Caco-2 (cell line): ENCODE data around the gene EXTL1. TPM values are rescaled to one million over a fixed set of nuclear protein-coding genes. Genes with fewer than 3 reads are reported as not detected.
A peak's percentile ranks its signal among the peaks of the same experiment; 100 is the strongest.

ENCODE experiments used
- BruUV-seq: library from RNA; stranded (reverse); fragments of 400-500 nt; replicated peaks from 2 replicates; lab custom pipeline; 2021; lab: Mats Ljungman, UMichigan
- CTCF ChIA-PET: fragments of 300-600 bp; sonication (Branson Sonifier 250); formaldehyde crosslinking; loops from one replicate; lab custom pipeline; 2022; ENCODE audit warnings: antibody characterized with exemption; lab: Charles Lee
- POLR2A ChIA-PET: fragments of 300-600 bp; sonication (Branson Sonifier 250); formaldehyde crosslinking; loops from one replicate; lab custom pipeline; 2022; ENCODE audit warnings: antibody characterized with exemption; lab: Charles Lee
- DNase-seq, 2 experiments: peaks; one replicate each; pipeline versions ENCODE4 v3.0.0 to v3.0.0-alpha.2; 2020 to 2022
- H3K27me3 ChIP-seq: replicated peaks from 2 replicates; pipeline ENCODE4 v1.6.0; 2011; ENCODE audit warnings: low read length; ENCODE audit not compliant: control insufficient read depth, insufficient read depth
- H3K36me3 ChIP-seq: 2 replicates; pipeline ENCODE4 v1.5.1; 2011; ENCODE audit warnings: low read length; ENCODE audit not compliant: control insufficient read depth, insufficient read depth
- H3K4me1 ChIP-seq: fragments of 250-450 bp; sonication (Bioruptor Pico); 2 replicates; pipeline ENCODE4 v1.5.1; 2020; ENCODE audit warnings: mild to moderate bottlenecking
- H3K4me3 ChIP-seq: 2 replicates; pipeline ENCODE4 v1.5.1; 2011; ENCODE audit warnings: low read depth, mild to moderate bottlenecking, control low read depth, low read length
- H3K9me3 ChIP-seq: fragments of 250-450 bp; sonication (Bioruptor Pico); 2 replicates; pipeline ENCODE4 v1.5.1; 2020; ENCODE audit warnings: mild to moderate bottlenecking, moderate library complexity
- H3K27ac Mint-ChIP-seq: one replicate; pipeline ENCODE4 v1.8.0; 2022; ENCODE audit warnings: mixed read lengths; ENCODE audit not compliant: unreplicated experiment
- H3K27me3 Mint-ChIP-seq: one replicate; pipeline ENCODE4 v1.8.0; 2022; ENCODE audit warnings: mixed read lengths; ENCODE audit not compliant: insufficient read depth, unreplicated experiment
- H3K36me3 Mint-ChIP-seq: one replicate; pipeline ENCODE4 v1.8.0; 2022; ENCODE audit warnings: mild to moderate bottlenecking, mixed read lengths; ENCODE audit not compliant: insufficient read depth, unreplicated experiment
- H3K4me1 Mint-ChIP-seq: one replicate; pipeline ENCODE4 v1.8.0; 2022; ENCODE audit warnings: low read depth, mixed read lengths; ENCODE audit not compliant: unreplicated experiment
- H3K4me3 Mint-ChIP-seq: one replicate; pipeline ENCODE4 v1.8.0; 2022; ENCODE audit warnings: mild to moderate bottlenecking, moderate library complexity, mixed read lengths; ENCODE audit not compliant: unreplicated experiment
- H3K9me3 Mint-ChIP-seq: one replicate; pipeline ENCODE4 v1.8.0; 2022; ENCODE audit warnings: mixed read lengths; ENCODE audit not compliant: unreplicated experiment
- CTCF ChIP-seq, 2 experiments: fragments of 200-600 bp in 1 of 2; IDR thresholded peaks; 1 replicate in 1 of 2; 2 replicates in 1 of 2; pipeline versions ENCODE4 v1.5.1 to v1.8.0; 2011 to 2022; ENCODE audit warnings: antibody characterized with exemption in 1 of 2, control low read depth in 1 of 2, inconsistent platforms in 1 of 2, low read depth in 1 of 2, low read length in 1 of 2, mild to moderate bottlenecking in 1 of 2, moderate library complexity in 1 of 2; ENCODE audit not compliant: insufficient read depth in 1 of 2, severe bottlenecking in 1 of 2, unreplicated experiment in 1 of 2
- intact Hi-C: fragments of 100-400 bp; cut with micrococcal nuclease; formaldehyde crosslinking; loops from one replicate; pipeline ENCODE4 v1.10.0; 2022; ENCODE audit not compliant: unreplicated experiment
- total RNA-seq: library from RNA; stranded (reverse); gene quantifications from 2 replicates; pipeline ENCODE4 v1.2.3, GENCODE V29; 2022

Gene EXTL1
- total RNA-seq, 1 experiment from 2014 or later: 0.34 TPM

DNA sequence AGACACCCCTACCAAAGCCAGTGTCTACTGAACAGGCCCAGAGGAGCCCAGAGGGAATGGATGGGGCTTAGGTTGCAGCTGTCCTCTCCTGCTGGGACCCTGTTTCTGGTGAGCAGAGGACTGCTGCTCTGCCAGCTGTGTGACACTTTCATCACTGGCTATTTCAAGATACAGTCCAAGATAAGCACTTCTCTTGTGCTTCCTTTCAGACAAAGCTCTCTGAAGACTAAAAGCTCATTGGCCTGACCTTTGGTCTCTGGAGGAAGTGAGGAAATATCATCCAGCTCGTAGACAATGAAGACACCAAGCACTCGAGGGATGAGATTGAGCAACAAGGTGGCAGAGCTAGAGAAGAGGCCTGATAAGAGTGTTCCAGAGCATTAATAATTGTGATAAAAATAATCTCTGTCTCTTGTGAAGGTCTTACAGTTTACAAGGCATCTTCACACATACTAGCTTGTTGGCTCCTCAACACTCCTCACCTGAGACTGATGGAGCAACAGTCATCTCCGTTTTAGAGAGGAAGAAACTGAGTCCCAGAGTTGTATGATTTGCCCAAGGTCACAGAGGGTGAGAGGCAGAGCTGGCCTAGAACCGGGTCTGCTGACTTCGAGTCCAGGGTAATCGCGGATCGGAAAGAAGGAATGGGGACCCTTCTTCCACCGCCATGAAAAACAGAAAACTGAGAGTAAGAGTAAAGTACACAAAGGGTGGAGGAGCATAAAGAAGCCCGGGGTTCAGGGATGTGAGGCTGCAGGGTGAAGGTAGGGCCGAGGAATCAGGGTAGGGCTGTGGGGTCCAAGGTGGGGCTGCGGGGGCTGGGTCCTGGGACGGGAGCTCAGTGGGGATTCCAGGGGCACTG, 24.4 kb upstream of the EXTL1 start:
- TSS peak; percentile 72 for BruUV-seq
- Mint-ChIP-seq H3K9me3 (no peaks in the 10 kb centered on the region), H3K4me3 (peak overlapping the region; percentile 90), H3K4me1 (peaks cover 17% of the 10 kb centered on the region), H3K27ac (peak overlapping the region; percentile 92), H3K36me3 (peaks cover 16% of the 10 kb centered on the region), H3K27me3 (no peaks in the 10 kb centered on the region)
- Histone ChIP-seq H3K4me3 (peak overlapping the region; percentile 57), H3K27me3 (no peaks in the 10 kb centered on the region), H3K4me1 (peaks cover 20% of the 10 kb centered on the region), H3K36me3 (no peaks in the 10 kb centered on the region), H3K9me3 (no peaks in the 10 kb centered on the region)
- no peak for TF ChIP-seq CTCF (IDR thresholded peaks at IDR 0.05; ENCODE audit: insufficient read depth in 1 of 2, low read depth in 1 of 2, low read length in 1 of 2, severe bottlenecking in 1 of 2, unreplicated experiment in 1 of 2)
- peak; percentile 70 to 75 for DNase-seq
- CTCF ChIA-PET: interaction anchor here (0.5 to 4.4 kb wide), 20 partner anchors 10 to 237 kb away, joined by 3 to 69 read pairs (median 4); partner anchors contain the start of genes CEP85, MTFR1L, PAQR7 and STMN1
- POLR2A ChIA-PET: interaction anchor here (0.6 to 1.5 kb wide), 11 partner anchors 26 to 495 kb away, joined by 3 to 15 read pairs (median 5); partner anchors contain the start of genes DHDDS, MTFR1L and PAQR7
- intact Hi-C loops: loop anchor here (1.0 to 10.0 kb wide), 3 partner anchors 52 to 175 kb away; no protein-coding TSS in a partner anchor

DNA sequence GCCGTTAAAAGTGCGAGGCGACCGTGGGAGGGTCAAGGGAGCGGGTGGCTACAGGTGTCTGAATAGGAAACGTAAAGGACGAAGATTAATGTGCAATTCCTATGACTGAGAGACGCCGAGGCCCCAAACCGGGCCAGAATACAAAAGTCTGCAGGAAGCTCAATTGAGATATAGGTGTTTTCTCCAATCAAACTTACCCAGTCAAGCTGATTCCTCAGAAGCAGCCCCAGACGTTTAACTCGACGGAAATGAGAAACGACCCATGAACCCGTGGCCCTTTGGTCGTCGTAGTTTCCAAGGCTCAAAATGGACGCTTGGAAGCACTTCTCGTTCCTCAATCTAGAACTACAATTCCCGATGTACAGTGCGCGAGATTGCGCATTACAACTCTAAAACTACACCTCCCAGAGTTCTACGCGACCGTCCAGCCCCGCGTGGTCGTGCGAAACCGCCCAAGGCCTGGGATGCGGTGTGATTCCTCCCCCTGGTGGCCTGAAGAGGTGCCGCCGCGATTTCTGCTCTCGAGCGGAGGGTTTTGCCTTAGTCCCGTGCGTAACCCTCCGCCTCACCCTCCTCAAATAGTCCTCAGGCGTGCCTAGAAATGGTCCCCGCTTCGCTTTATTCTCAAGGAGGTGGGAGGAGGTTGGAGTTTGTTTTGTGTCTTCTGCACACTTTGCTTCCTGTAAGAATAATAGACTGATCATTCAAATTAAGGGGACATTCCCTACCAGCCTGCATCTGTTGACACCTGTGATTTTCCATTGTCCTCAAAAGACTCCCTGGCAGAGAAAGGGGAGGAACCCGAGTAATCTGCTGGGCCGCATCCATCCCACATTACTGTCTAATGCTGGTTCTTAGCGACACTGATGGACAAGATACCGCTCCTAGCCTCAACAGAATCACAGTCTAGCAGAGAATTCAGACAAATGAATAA, 23.5 kb upstream of the EXTL1 start, which contains the start of gene PAFAH2:
TSS of gene PAFAH2 (minus strand) at position 236 of the 934 bp plus-strand sequence. CDS start 7,247 bp downstream, outside the sequence.
- Mint-ChIP-seq H3K36me3 (peaks cover 16% of the 10 kb centered on the region), H3K4me1 (peaks cover 17% of the 10 kb centered on the region), H3K27ac (peak within 1 kb of the TSS; percentile 92), H3K27me3 (no peaks in the 10 kb centered on the region), H3K9me3 (no peaks in the 10 kb centered on the region), H3K4me3 (peak within 1 kb of the TSS; percentile 90)
- CTCF ChIA-PET: interaction anchor here (0.6 to 4.4 kb wide), 18 partner anchors 10 to 236 kb away, joined by 3 to 69 read pairs (median 4); partner anchors contain the start of genes CEP85, MTFR1L, PAQR7 and STMN1
- peak; percentile 78 to 90 for TF ChIP-seq CTCF (IDR thresholded peaks at IDR 0.05; ENCODE audit: insufficient read depth in 1 of 2, low read depth in 1 of 2, low read length in 1 of 2, severe bottlenecking in 1 of 2, unreplicated experiment in 1 of 2)
- H3K4me1 ChIP-seq: peaks cover 17% of the 10 kb centered on the region
- POLR2A ChIA-PET: interaction anchor here (0.5 to 1.5 kb wide), 11 partner anchors 27 to 496 kb away, joined by 3 to 15 read pairs (median 5); partner anchors contain the start of genes DHDDS, MTFR1L and PAQR7
- H3K9me3 ChIP-seq: no peaks in the 10 kb centered on the region
- no TSS peak for BruUV-seq
- H3K36me3 ChIP-seq: no peaks in the 10 kb centered on the region
- peak within 1 kb of the TSS; percentile 57 for H3K4me3 ChIP-seq
- peak; percentile 93 to 96 for DNase-seq
- intact Hi-C loops: loop anchor here (1.0 to 10.0 kb wide), 5 partner anchors 53 to 176 kb away; no protein-coding TSS in a partner anchor
- no peaks in the 10 kb centered on the region for H3K27me3 ChIP-seq
